K562 (cell line): ENCODE data around the gene AGRP. TPM values are rescaled to one million over a fixed set of nuclear protein-coding genes. Genes with fewer than 3 reads are reported as not detected.

Experiments used
- ATAC-seq: fragments of 200-7000 bp; cut with Tn5 transposase; 3 replicates; pipeline ENCODE4 v1.9.1; 2020; ENCODE audit warnings: moderate library complexity
- BruUV-seq: library from RNA; stranded (reverse); fragments of 400-500 nt; replicated peaks from 2 replicates; lab custom pipeline; 2021; lab: Mats Ljungman, UMichigan
- CTCF ChIA-PET: fragments of 300-600 bp; formaldehyde crosslinking; extraction: SDS; loops from one replicate; lab custom pipeline; 2021; ENCODE audit warnings: low intra/inter-chr PET ratio; lab: Yijun Ruan, JAX
- POLR2A ChIA-PET: fragments of 300-600, 350-650 bp; sonication (Branson Sonifier 250); formaldehyde crosslinking; extraction: SDS; loops from one replicate; lab custom pipeline; 2021; ENCODE audit warnings: antibody characterized with exemption, inconsistent platforms; lab: Yijun Ruan, JAX
- DNase-seq, 4 experiments: peaks; one replicate each; pipeline versions ENCODE4 v3.0.0 to v3.0.0-alpha.2; 2011 to 2018; ENCODE audit warnings: low spot score in 3 of 4, mixed read lengths in 3 of 4; ENCODE audit errors: extremely low read depth in 1 of 4
- FAIRE-seq: peaks from 2 replicates; lab custom pipeline; 2011; peaks lifted over from hg19 to GRCh38; lab: Jason Lieb, UNC
- H2AFZ ChIP-seq: 2 replicates; pipeline ENCODE4 v1.6.0; 2011; ENCODE audit warnings: low read depth, low read length, control low read depth, inconsistent platforms
- H3K27ac ChIP-seq: fragments of 200-600 bp; 3 replicates; pipeline ENCODE4 v1.8.0; 2011; ENCODE audit warnings: low read depth, mild to moderate bottlenecking, control low read depth, inconsistent platforms, low read length, moderate library complexity, mixed read lengths; ENCODE audit errors: extremely low read depth
- H3K27me3 ChIP-seq, 2 experiments: fragments of 300-600 bp in 1 of 2; 2 replicates in 1 of 2; 3 replicates in 1 of 2; pipeline versions ENCODE4 v1.6.0 to v1.8.0; 2011; ENCODE audit warnings: inconsistent platforms in 2 of 2, low read length in 2 of 2, mild to moderate bottlenecking in 1 of 2, mixed read lengths in 1 of 2, moderate library complexity in 1 of 2; ENCODE audit not compliant: control insufficient read depth in 2 of 2, insufficient read depth in 2 of 2
- H3K36me3 ChIP-seq: fragments of 300-600 bp; 3 replicates; pipeline ENCODE4 v1.8.0; 2011; ENCODE audit warnings: mild to moderate bottlenecking, low read length, inconsistent platforms; ENCODE audit not compliant: control insufficient read depth, insufficient read depth
- H3K4me1 ChIP-seq, 2 experiments: fragments of 200-600 bp in 1 of 2; replicated peaks in 1 of 2; 2 replicates in 1 of 2; 3 replicates in 1 of 2; pipeline versions ENCODE4 v1.5.1 to v1.8.0; 2011; ENCODE audit warnings: inconsistent platforms in 2 of 2, low read length in 2 of 2, mild to moderate bottlenecking in 1 of 2, mixed read lengths in 1 of 2, moderate library complexity in 1 of 2; ENCODE audit not compliant: control insufficient read depth in 2 of 2, insufficient read depth in 2 of 2
- H3K4me2 ChIP-seq: 2 replicates; pipeline ENCODE4 v1.6.1; 2011; ENCODE audit warnings: low read length, control low read depth, inconsistent platforms, mixed read lengths; ENCODE audit not compliant: insufficient read depth
- H3K4me3 ChIP-seq: fragments of 200-600 bp; sonication (generic), shearing (Covaris generic); 2 replicates; pipeline ENCODE4 v1.5.1; 2016; ENCODE audit warnings: control low read depth, inconsistent platforms
- H3K79me2 ChIP-seq: fragments of 200-600 bp; 3 replicates; pipeline ENCODE4 v1.8.0; 2011; ENCODE audit warnings: low read length, inconsistent platforms; ENCODE audit not compliant: control insufficient read depth, insufficient read depth
- H3K9ac ChIP-seq, 2 experiments: 2 replicates each; pipeline versions ENCODE4 v1.6.0 to v1.6.1; 2011; ENCODE audit warnings: low read depth in 2 of 2, low read length in 2 of 2, control low read depth in 1 of 2, inconsistent platforms in 1 of 2, mild to moderate bottlenecking in 1 of 2, mixed read lengths in 1 of 2; ENCODE audit not compliant: insufficient read depth in 1 of 2
- H3K9me1 ChIP-seq: one replicate; pipeline ENCODE4 v1.6.0; 2011; ENCODE audit warnings: inconsistent platforms, mild to moderate bottlenecking, low read length, moderate library complexity; ENCODE audit not compliant: control insufficient read depth, insufficient read depth
- H3K9me3 ChIP-seq: replicated peaks from 2 replicates; pipeline ENCODE4 v1.5.1; 2011; ENCODE audit warnings: low read depth, low read length, inconsistent platforms; ENCODE audit not compliant: control insufficient read depth, insufficient read depth
- H4K20me1 ChIP-seq: replicated peaks from 2 replicates; pipeline ENCODE4 v1.6.1; 2011; ENCODE audit warnings: low read length, inconsistent platforms, mixed read lengths; ENCODE audit not compliant: control insufficient read depth, insufficient read depth
- CBFA2T3 ChIP-seq: fragments of 450-650 bp; IDR thresholded peaks from 2 replicates; pipeline ENCODE4 v1.6.1; 2017
- DPF2 ChIP-seq: fragments of 450-650 bp; IDR thresholded peaks from 2 replicates; pipeline ENCODE4 v1.6.1; 2016
- ELF4 ChIP-seq: fragments of 450-650 bp; formaldehyde crosslinking; IDR thresholded peaks from 2 replicates; pipeline ENCODE4 v1.4.0; 2022; ENCODE audit warnings: missing genetic modification characterization
- ILF3 ChIP-seq: fragments of 450-650 bp; IDR thresholded peaks from 2 replicates; pipeline ENCODE4 v1.6.1; 2018; ENCODE audit warnings: antibody characterized with exemption, mild to moderate bottlenecking, moderate library complexity, borderline replicate concordance
- KDM4B ChIP-seq, 2 experiments: fragments of 450-650 bp in 1 of 2; sonication (generic) in 1 of 2; IDR thresholded peaks; 2 replicates each; pipeline ENCODE4 v1.6.1; 2016 to 2017; ENCODE audit warnings: borderline replicate concordance in 2 of 2, antibody characterized with exemption in 1 of 2, low read depth in 1 of 2, mild to moderate bottlenecking in 1 of 2
- SAFB2 ChIP-seq: fragments of 200-400 bp; formaldehyde crosslinking; IDR thresholded peaks from 2 replicates; pipeline ENCODE4 v1.6.1; 2018; ENCODE audit warnings: borderline replicate concordance, low read length, low read depth, moderate library complexity; ENCODE audit not compliant: severe bottlenecking
- SRSF9 ChIP-seq: fragments of 200-400 bp; formaldehyde crosslinking; IDR thresholded peaks from 2 replicates; pipeline ENCODE4 v1.6.1; 2017; ENCODE audit warnings: low read depth, low read length, borderline replicate concordance
- ZFP1 ChIP-seq: fragments of 450-650 bp; formaldehyde crosslinking; IDR thresholded peaks from 2 replicates; pipeline ENCODE4 v1.4.0; 2020; ENCODE audit warnings: mild to moderate bottlenecking, mixed read lengths
- ZNF124 ChIP-seq: sonication (generic); formaldehyde crosslinking; IDR thresholded peaks from 2 replicates; pipeline ENCODE4 v1.8.1; 2022; ENCODE audit warnings: missing genetic modification reagents
- WGBS: fragments of 100-300 bp; shearing (Covaris generic); methylation state at CpG from one replicate; pipeline ENCODE4 v1.1.6; 2016; ENCODE audit warnings: low coverage, mixed read lengths; ENCODE audit not compliant: insufficient coverage; ENCODE audit errors: missing lambda C conversion rate; 5-methylcytosine and 5-hydroxymethylcytosine counted together
- in situ Hi-C: fragments of 300-500 bp; cut with MboI; formaldehyde crosslinking; loops from 4 replicates; pipeline ENCODE4 v1.15.0; 2018; ENCODE audit warnings: inconsistent platforms, mixed read lengths
- intact Hi-C: fragments of 100-400 bp; cut with micrococcal nuclease; formaldehyde crosslinking; loops from 2 replicates; pipeline ENCODE4 v1.14.2; 2022
- polyA plus RNA-seq, 8 experiments: library from polyadenylated mRNA; depleted of rRNA in 4 of 8; stranded (reverse) in 5 of 8; unstranded in 3 of 8; fragments of >200 nt; fragmentation: Nextera tagmentation in 2 of 8; fragmentation: Illumina TruSeq in 1 of 8; extraction: Ambion mirVana in 2 of 8; extraction: Trizol in 1 of 8; gene quantifications; 2 replicates each; pipeline versions ENCODE4 v1.2.1 to v1.2.3, GENCODE V29; 2011 to 2014; ENCODE audit warnings: inconsistent platforms in 1 of 8, missing spikeins in 1 of 8
- total RNA-seq, 7 experiments: library from RNA; depleted of rRNA in 6 of 7; stranded (reverse); fragments of >200 nt in 6 of 7; fragmentation: Illumina TruSeq in 2 of 7; extraction: Trizol in 2 of 7; gene quantifications; 2 replicates each; pipeline versions ENCODE4 v1.2.1 to v1.2.3, GENCODE V29; 2011 to 2021; ENCODE audit warnings: low replicate concordance in 1 of 7
- TF ChIP-seq, protein P1 (sequence below): fragments of 150-350 bp; IDR thresholded peaks from 2 replicates; pipeline ENCODE4 v1.6.1; 2014; ENCODE audit warnings: low read depth, mild to moderate bottlenecking, low read length, borderline replicate concordance
- TF ChIP-seq, protein P2 (sequence below): sonication (generic); formaldehyde crosslinking; IDR thresholded peaks from 2 replicates; pipeline ENCODE4 v1.8.0; 2022; ENCODE audit warnings: mild to moderate bottlenecking, missing genetic modification reagents
- TF ChIP-seq, protein P3 (sequence below): sonication (generic); formaldehyde crosslinking; IDR thresholded peaks from 2 replicates; pipeline ENCODE4 v1.5.0; 2020; ENCODE audit warnings: missing genetic modification reagents

Gene AGRP
- total and polyA plus RNA-seq, 9 of the 15 experiments (the other 6 are each of a cell fraction or from before 2014, with no cell fraction given) = not detected

DNA sequence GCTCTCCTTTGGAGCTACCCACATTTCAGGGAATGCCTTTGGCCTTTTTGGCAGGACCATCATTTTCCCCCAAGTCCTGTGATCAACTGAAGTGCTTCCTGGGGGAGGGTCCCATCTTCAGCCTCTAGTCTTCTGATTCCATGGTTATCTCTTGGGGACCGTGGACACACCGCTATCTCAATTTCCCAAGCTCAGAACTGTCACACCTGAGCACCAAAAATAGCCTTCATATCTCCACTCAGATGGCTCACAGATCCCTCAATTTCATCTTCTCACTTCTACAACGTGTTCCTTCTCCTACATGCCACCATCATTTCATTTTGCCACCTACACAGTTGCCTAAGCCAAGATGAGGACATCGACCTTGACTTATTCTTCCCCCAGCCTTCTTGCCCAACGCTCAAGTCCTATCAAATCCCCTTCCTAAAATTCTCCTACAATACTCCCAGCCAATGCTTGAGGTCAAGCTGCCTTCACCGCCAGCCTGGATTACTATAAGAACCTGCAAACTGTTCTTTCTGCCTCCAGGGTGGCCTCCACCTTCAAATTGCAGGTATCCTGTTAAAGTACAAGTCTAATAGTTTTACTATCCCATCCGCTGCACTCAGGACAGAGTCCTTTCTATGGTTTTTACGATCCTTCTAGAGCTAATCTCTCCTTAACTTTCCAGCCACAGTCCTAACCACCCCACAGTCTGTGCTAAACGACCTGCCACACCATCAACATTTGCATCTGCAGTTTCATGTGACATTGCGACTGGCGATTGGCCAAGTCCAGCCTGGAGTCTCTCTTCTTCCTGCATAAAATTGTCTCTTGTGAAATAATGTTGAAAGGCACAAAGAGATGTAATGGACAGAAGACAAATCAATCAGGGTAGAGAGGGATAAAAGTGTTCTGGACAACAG lies 8.5 kb downstream of the AGRP start:
- Histone ChIP-seq H3K9me1 (peaks cover 6% of the 10 kb centered on the region), H2AFZ (no peak overlapping the region), H3K27me3 (no peaks in the 10 kb centered on the region), H3K4me3 (no peak overlapping the region), H3K4me2 (peak overlapping the region; percentile 33; the same call in 1 of the 2 replicates), H3K36me3 (peaks cover 21% of the 10 kb centered on the region; the same call in 2 of the 3 replicates), H3K4me1 (peaks cover 12 to 29% of the 10 kb centered on the region in 2 experiments), H3K9me3 (no peaks in the 10 kb centered on the region), H4K20me1 (peaks cover 10% of the 10 kb centered on the region), H3K27ac (no peak overlapping the region), H3K9ac (peak overlapping the region in 1 of 2 experiments; percentile 54; a peak in 1 of 4 replicates), H3K79me2 (peaks cover 75% of the 10 kb centered on the region)
- TSS peak; percentile 25 for BruUV-seq
- intact Hi-C loops = no loop called here
- ATAC-seq (peak; percentile 52), FAIRE-seq (peak; percentile 48), DNase-seq (peak in 1 of 4 experiments; percentile 70)
- WGBS = 41% methylated on average over 11 of the region's 11 CpGs
- ChIA-PET POLR2A (interaction anchor here (1.0 kb wide), 1 partner anchor 14 kb away, joined by 4 read pairs; no protein-coding TSS in a partner anchor), CTCF (no interaction called here)
- in situ Hi-C loops = no loop called here
- TF ChIP-seq DPF2 = no peak
- TF ChIP-seq ELF4 = no peak
- TF ChIP-seq, protein P1, sequence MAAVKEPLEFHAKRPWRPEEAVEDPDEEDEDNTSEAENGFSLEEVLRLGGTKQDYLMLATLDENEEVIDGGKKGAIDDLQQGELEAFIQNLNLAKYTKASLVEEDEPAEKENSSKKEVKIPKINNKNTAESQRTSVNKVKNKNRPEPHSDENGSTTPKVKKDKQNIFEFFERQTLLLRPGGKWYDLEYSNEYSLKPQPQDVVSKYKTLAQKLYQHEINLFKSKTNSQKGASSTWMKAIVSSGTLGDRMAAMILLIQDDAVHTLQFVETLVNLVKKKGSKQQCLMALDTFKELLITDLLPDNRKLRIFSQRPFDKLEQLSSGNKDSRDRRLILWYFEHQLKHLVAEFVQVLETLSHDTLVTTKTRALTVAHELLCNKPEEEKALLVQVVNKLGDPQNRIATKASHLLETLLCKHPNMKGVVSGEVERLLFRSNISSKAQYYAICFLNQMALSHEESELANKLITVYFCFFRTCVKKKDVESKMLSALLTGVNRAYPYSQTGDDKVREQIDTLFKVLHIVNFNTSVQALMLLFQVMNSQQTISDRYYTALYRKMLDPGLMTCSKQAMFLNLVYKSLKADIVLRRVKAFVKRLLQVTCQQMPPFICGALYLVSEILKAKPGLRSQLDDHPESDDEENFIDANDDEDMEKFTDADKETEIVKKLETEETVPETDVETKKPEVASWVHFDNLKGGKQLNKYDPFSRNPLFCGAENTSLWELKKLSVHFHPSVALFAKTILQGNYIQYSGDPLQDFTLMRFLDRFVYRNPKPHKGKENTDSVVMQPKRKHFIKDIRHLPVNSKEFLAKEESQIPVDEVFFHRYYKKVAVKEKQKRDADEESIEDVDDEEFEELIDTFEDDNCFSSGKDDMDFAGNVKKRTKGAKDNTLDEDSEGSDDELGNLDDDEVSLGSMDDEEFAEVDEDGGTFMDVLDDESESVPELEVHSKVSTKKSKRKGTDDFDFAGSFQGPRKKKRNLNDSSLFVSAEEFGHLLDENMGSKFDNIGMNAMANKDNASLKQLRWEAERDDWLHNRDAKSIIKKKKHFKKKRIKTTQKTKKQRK = no peak
- peak; percentile 51 for TF ChIP-seq CBFA2T3
- no peak for TF ChIP-seq KDM4B (IDR thresholded peaks at IDR 0.05; ENCODE audit: borderline replicate concordance in 2 of 2, low read depth in 1 of 2)
- no peak for TF ChIP-seq ZFP1 (CRISPR knock-in tag)
- TF ChIP-seq, protein P2, sequence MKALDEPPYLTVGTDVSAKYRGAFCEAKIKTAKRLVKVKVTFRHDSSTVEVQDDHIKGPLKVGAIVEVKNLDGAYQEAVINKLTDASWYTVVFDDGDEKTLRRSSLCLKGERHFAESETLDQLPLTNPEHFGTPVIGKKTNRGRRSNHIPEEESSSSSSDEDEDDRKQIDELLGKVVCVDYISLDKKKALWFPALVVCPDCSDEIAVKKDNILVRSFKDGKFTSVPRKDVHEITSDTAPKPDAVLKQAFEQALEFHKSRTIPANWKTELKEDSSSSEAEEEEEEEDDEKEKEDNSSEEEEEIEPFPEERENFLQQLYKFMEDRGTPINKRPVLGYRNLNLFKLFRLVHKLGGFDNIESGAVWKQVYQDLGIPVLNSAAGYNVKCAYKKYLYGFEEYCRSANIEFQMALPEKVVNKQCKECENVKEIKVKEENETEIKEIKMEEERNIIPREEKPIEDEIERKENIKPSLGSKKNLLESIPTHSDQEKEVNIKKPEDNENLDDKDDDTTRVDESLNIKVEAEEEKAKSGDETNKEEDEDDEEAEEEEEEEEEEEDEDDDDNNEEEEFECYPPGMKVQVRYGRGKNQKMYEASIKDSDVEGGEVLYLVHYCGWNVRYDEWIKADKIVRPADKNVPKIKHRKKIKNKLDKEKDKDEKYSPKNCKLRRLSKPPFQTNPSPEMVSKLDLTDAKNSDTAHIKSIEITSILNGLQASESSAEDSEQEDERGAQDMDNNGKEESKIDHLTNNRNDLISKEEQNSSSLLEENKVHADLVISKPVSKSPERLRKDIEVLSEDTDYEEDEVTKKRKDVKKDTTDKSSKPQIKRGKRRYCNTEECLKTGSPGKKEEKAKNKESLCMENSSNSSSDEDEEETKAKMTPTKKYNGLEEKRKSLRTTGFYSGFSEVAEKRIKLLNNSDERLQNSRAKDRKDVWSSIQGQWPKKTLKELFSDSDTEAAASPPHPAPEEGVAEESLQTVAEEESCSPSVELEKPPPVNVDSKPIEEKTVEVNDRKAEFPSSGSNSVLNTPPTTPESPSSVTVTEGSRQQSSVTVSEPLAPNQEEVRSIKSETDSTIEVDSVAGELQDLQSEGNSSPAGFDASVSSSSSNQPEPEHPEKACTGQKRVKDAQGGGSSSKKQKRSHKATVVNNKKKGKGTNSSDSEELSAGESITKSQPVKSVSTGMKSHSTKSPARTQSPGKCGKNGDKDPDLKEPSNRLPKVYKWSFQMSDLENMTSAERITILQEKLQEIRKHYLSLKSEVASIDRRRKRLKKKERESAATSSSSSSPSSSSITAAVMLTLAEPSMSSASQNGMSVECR (CRISPR knock-in tag) = 0 out of 2 replicates have a peak, but pooled peaks have one; percentile 23
- no peak for TF ChIP-seq ZNF124 (CRISPR knock-in tag)
- no peak for TF ChIP-seq SRSF9
- TF ChIP-seq SAFB2 = no peak
- TF ChIP-seq, protein P3, sequence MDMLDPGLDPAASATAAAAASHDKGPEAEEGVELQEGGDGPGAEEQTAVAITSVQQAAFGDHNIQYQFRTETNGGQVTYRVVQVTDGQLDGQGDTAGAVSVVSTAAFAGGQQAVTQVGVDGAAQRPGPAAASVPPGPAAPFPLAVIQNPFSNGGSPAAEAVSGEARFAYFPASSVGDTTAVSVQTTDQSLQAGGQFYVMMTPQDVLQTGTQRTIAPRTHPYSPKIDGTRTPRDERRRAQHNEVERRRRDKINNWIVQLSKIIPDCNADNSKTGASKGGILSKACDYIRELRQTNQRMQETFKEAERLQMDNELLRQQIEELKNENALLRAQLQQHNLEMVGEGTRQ (CRISPR knock-in tag) = no peak
- TF ChIP-seq ILF3 = no peak
